Inflammatory macrophage (primary cell): ENCODE measurements around the gene VASN.

Source experiments
- DNase-seq, 2 donors: peaks; one replicate each; pipeline ENCODE4 v3.0.0-alpha.2; 2020 to 2022

Gene VASN

DNA sequence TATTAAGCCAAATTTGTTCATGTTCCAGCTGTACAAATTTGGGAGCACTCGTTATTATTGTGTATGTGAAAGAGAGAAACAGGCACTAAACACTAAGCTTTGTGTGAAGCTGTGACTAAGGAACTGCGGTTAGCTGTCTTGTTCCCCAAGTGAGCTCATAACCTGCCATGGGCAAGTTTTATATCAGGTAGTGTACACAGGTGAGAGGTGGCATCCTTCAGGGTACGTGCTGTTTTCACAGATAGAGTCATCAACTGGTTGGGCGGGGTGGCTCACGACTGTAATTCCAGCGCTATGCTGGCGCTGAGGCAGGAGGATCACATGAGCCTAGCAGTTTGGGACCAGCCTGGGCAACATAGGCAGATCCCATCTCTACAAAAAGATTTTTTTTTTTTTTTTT is 56.9 kb downstream of the VASN start:
- DNase-seq = no peak

DNA sequence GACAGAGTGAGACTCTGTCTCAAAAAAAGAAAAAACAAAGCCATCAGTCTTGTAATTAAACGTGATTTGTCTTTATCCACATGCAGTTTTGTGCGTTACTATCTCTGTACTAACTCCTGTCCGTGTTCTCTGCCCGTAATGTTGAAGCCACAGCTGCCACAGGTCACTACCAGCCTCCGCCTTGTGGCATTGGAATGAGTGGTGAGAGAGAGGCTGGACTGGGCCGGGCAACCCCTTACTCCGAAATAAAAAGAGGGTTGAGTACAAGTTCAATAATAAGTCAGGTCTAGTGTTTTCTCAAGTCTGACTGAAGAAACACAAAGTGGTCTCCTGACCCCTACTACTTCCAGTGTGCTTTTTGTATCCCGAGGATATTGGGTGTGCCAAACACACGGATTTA is 59.4 kb downstream of the VASN start:
- no peak for DNase-seq
